T47D (cell line): ENCODE results near the gene ITGAD.
"Not testable (repeated sequence)": the region's sequence is repeated elsewhere in the genome, so short reads cannot be mapped to it uniquely, and the experiment has no call there.

ENCODE experiments used
- DNase-seq, 2 experiments: peaks; one replicate each; pipeline versions ENCODE4 v3.0.0 to v3.0.0-alpha.2; 2011 to 2012; ENCODE audit warnings: low read depth in 1 of 2, low spot score in 1 of 2
- JUND ChIP-seq: IDR thresholded peaks from 2 replicates; pipeline ENCODE4 v1.6.1; 2012; ENCODE audit warnings: low read depth
- in situ Hi-C: cut with HindIII; loops from 2 replicates; pipeline ENCODE4 v1.10.0; 2016; ENCODE audit warnings: low sequenced_read_pairs, low pct_unique_long_range_greater_than_20kb

The ITGAD gene

DNA sequence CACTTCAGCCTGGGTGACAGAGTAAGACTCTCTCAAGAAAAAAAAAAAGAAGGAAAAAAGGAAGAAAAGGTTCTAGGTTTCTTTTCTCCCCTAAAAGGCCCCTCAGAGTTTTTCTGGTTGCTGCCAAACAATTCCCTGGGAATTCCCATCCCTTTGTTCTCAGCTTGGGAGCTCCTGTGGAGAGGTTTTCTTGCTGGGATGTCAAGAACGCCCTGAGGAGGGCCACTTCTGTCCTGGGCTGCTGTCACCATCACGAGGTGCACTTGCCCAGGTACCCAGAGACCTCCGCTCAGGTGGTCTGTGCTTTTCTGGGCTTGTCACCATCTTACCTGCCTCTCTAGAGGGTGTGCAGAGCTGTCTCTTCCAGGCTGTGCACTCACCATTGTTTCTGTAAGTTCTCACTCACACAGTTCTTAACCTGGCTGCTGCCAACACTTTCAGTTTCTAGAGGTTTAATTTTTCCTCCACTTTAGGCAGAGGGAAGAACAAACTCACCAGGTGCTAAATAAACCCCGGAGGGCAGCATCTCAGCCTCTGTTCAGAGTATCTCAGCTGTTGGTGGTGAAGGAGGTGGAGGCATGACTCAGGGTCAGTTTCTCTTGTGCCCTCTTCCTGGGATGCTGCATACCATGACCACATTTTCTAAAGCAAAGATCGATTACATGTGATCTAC is 37.4 kb downstream of the ITGAD start:
- no peak for TF ChIP-seq JUND
- no peak for DNase-seq
- in situ Hi-C loops = no loop called here

DNA sequence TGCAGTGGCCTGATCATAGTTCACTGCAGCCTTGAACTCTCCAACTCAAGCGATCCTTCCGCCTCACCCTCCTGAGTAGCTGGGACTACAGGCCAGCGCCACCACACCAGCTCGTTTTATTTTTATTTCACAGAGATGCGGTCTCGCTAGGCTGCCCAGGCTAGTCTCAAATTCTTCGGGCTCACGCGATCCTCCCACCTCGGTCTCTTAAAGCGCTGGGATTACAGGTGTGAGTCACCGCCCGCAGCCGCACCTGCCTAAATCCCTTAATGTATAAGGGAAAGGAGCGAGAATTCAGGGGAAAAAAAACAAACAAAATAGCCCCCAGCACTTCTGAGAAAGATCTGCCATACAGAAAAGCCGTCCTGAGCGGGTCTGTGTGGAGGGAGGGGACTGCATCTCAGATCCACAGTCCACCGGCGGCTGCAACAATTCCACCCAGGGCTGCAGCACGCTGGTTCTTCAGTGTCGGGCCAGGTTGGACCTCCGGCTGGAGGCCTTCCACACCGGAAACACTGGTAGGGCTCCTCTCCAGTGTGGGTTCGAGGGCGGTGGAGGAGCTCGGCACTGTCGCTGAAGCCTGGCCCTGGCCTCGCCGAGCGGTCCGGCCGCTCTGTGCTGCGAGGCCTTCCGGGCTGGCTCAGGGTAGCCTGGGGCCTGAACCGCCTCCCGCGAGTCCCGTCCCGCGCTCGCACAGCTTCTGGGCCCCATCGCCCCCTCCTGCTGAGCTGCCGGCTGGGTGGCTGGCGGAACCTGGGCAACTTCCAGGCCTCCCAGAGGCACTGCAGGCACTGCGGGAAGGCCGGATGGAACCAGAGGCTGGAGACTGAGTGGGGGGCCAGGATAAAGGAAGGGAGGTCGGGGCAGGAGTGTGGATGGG is 42.4 kb downstream of the ITGAD start:
- in situ Hi-C loops = no loop called here
- no peak for TF ChIP-seq JUND
- no peak for DNase-seq

DNA sequence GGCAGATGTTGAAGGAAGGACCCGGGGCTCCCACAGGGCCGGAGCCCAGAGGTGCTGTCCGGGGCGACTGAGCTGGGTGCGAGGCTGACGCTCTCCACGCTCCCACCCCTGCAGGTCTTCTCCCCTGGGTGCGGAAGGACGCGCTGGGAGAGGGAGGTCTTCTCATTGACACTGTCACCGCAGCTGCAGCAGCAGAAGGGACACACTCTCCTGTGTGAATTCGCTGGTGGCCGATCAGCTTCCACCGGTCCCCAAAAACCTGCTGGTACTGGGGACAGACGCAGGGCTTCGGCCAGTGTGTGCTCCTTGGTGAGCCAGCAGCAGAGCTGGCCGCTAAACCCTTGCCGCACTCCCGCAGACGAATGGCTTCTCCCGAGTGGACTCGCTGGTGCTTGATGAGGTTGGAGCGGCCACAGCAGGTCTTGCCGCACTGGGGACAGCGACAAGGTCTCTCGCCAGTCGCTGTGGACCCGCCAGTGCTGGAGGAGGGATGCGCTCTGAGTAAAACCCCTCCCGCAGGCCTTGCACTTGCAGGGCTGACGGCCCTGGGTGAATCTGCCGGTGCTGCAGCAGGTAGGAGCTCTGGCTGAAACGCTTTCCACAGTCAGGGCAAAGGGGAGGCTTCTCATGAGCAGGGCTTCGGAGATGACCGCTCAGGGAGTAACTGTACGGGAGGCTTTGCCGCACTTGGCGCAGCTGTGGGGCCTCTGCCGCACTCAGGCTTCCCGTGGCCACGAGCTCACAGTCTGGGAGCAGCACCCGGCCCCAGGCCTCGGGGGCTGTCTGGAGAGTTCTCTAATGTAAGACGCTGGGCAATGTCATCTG is 43.3 kb downstream of the ITGAD start:
- no peak for DNase-seq
- in situ Hi-C loops = no loop called here
- no peak for TF ChIP-seq JUND

DNA sequence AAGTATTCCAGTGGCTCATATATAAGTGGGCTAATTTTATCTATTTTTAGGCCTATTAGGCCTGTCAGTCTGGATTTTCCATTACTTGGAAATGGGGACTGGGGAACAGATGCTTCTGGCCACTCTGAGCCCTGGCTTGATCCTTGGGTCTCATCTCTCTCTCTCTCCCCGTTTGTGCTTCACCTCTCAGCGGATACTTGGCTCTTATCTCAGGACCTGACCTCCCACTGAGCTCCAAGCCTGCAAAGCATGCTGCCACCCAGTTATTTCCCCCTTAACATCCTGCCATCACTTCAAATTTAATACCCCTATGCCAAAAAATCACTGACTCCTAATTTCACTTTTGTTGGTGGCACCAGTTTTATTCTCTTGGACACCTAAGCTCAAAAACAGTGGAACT is 45.3 kb downstream of the ITGAD start:
- no peak for TF ChIP-seq JUND
- in situ Hi-C loops = no loop called here
- DNase-seq = no peak

DNA sequence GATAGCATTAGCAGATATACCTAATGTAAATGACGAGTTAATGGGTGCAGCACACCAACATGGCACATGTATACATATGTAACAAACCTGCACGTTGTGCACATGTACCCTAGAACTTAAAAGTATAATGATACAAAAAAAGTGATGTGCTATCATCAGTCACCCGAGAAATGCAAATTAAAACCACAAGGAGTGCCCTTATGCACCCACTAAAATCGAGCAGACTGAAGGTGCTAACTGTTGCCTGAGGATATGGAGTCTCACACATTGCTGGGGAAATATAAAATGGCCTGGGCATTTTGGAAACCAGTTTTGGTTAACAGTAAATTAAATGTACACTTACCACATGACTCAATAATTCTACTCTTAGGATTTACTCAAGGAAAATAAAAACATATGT is 45.9 kb downstream of the ITGAD start:
- in situ Hi-C loops, DNase-seq: not testable (repeated sequence)

DNA sequence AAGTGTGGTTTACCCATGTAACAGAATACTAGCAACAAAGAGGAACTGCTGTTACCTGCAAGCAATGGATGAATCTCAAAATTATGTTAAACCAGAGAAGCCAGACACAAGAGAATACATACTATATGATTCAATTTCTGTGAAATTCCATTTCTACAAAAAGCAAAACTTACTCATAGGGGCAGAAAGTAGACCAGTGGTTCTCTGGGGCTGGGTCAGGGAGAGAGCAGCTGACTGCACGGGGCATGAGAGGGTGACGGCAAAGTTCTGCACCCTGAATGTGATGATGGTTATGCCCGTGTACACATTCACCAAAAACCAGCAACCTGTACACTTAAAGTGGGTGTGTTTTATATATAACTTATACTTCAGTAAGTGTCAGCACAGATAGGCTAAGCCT is 46.4 kb downstream of the ITGAD start:
- in situ Hi-C loops = no loop called here
- no peak for DNase-seq
- TF ChIP-seq JUND = no peak

DNA sequence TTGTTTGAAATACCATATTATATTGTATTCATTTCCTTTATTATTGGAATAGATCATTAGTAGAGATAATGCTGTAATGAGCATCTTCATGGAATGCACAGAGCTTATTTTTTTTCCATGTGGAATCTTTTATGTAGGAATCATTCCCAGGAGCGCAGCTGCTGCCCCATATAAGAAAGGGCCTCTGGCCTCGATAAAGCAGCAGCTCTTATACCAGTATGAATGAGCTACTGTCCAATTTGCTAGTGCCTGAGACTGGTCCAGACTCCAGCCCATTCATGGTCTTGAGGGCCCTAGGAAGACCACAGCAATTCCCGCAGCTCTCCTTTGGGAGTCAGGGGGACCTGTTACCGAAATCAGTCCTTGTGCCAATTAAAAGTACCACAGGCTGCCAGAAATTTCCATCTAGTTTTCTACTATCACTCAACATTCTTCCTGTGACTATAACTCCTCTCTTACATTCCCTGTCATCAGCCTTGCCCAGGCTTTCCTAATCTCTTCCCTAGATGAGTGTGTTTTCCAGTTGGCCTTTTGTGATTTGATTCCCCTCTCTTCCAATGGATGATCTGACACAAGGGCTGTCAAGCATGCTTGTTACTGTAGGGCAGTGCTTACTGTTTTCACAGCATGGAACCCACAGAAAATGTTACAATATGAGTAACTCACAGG is 47.5 kb downstream of the ITGAD start:
- no peak for DNase-seq
- in situ Hi-C loops = no loop called here
- no peak for TF ChIP-seq JUND

DNA sequence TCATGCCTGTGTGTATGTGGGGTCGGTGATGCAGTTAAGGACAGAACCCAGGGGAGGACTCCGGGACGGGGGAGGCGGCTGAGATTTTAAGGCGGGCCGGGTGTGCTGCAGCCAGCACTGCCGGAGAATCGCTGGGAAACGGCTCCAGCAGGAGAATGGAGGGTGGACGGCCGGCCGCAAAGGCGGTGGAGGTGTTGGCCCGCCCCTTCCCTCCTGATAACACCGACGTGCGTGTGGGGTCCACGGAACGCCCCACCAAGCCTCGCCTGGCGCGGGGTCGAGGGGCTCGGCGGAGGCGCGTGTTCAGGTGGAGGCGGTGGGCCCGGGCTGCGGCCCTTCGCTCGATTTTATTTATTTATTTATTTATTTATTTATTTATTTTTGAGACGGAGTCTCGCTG is 48.8 kb downstream of the ITGAD start:
- in situ Hi-C loops = no loop called here
- no peak for DNase-seq
- no peak for TF ChIP-seq JUND

DNA sequence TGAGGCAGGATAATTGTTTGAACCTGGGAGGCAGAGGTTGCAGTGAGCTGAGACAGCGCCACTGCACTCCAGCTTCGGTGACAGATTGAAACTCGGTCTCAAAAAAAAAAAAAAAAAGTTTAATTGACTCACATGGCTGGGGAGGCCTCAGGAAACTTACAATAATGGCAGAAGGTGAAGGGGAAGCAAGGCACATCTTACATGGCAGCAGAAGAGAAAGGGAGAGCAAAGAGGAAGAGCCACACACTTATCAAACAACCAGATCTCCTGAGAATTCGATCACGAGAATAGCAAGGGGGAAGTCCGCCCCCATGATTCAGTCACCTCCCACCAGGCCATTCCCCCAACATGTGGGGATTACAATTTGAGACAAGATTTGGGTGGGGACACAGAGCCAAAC is 52.8 kb downstream of the ITGAD start:
- DNase-seq, in situ Hi-C loops: not testable (repeated sequence)

DNA sequence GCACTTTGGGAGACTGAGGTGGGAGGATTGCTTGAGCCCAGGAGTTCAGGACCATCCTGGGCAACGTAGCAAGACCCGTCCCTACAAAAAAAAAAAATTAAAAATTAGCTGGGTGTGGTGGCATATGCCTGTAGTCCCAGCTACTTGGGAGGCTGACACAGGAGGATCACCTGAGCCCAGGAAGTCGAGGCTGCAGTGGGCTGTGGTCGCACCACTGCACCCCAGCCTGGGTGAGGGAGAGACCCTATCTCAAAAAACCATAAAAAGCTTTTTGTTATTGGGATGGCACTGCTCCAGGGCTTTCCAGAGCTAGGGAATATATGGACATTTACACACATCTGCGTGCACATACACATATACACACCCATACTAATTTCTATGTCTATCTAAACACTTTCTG is 58.1 kb downstream of the ITGAD start:
- TF ChIP-seq JUND = no peak
- in situ Hi-C loops = no loop called here
- DNase-seq = no peak

DNA sequence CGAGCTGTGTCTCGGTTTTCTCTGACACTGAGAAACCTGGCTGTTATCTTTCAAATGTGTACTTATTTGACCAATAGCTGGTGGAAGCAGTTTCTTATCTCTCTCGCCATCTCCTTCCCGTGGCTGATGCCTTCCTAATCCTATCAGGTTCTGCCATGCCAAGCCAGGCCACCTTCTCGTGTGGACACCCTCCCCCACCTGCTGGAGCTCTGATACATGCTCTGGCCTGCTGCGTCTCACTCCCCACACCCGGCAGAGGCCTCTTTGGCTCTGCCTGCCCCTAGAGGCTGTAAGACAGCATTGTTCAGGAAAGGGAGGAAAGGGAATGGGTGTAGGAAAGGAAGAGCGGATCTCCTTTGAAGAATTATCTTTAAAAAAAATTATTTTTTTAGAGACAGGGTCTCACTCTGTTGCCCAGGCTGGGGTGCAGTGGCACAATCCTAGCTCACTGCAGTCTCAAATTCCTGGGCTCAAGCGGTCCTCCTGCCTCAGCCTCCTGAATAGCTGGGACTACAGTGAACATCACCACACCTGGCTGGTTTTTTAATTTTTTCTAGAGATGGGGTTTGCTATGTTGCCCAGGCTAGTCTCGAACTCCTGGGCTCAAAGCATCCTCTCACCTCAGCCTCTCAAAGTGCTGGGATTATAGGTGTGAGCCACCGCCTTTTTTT is 58.7 kb downstream of the ITGAD start:
- DNase-seq = peak; percentile 70 to 84
- TF ChIP-seq JUND = no peak
- in situ Hi-C loops = no loop called here

DNA sequence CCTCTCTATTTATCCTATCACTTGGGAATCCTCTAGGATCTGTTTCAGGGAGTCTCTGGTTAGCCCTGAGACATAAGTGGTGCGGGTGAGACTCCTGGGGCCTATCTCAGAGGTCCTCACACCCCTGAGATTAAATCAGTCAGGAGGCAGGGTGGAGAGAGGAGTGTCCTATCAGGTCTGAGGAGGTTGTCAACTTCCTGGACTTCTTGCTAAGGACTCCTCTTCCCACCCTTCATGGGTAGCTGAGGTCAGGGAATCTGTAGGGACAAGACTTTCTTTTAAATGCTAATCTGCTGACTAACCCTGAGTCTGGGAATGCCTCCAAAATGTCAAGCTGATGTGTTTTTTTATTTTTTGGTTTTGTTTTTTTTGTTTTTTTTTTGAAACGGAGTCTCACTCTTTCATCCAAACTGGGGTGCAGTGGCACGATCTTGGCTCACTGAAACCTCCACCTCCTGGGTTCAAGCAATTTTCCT is 59.5 kb downstream of the ITGAD start:
- DNase-seq = no peak
- in situ Hi-C loops = no loop called here
- no peak for TF ChIP-seq JUND
